ENCODE data around the gene SOX1.
A peak's percentile ranks its signal among the peaks of the same experiment; 100 is the strongest.

SOX1 gene

GRCh38 chr13:112067116-112067741 lies at the start of gene SOX1:
Gene SOX1 (plus strand): TSS chr13:112067149. CDS start chr13:112067659, 510 bp downstream.
- DNase-seq = no peak

- DNase-seq = no peak
These were observed 42.4 kb upstream of the SOX1 start for GRCh38 chr13:112024577-112024976.

DNA sequence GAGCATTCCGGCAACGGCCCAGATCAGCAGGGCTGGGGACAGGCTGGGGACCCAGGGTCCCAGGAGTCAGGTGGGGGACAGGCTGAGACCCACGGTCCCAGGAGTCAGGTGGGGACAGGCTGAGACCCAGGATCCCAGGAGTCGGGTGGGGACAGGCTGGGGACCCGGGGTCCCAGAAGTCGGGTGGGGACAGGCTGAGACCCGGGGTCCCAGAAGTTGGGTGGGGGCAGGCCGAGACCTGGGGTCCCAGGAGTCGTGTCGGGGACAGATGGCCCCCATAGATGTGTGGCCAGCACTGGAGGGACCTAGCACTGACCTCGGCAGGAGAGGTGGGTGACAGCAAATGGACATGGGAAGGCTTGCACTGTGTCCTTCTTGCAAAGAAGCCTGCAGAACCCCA lies 39.7 kb upstream of the SOX1 start:
- DNase-seq = no peak

DNA sequence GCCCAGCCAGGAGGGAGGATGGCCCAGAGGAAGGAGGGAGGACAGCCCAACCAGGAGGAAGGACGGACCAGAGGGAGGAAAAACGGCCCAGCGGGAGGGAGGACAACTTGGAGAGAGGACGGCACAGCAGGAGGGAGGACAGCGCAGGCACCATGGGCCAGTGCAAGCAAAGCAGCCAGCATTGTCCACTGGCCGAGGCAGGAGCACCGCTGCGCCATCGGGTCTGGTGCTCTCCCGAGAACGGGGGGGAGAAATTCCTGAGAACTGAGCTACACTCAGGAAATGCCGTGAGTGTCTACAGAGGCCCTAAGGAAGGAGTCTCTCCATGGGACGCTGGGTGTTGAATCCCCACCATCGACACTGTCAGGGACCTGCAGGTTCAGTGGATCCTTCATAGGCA lies 38.5 kb upstream of the SOX1 start:
- DNase-seq = no peak

DNA sequence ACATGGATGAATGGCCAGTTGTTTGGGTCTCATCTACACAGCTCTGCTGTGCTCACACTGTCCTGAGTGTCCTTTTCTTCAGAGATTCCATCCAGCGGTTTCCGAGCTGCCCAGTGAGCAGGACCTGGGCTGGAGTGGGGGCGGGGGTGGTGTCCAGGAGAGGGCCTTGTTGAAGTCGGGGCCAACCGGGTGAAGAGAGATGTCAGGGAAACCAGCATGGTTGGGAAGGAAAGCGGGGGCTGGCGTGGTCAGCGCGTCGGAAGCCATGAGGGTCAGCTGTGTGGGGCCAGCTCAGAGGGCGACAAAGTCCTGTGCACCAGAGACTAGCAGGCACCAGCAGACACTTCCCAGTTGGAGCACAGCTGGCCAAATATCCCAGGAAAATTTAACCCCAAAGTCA lies 37.8 kb upstream of the SOX1 start:
- DNase-seq = no peak

DNA sequence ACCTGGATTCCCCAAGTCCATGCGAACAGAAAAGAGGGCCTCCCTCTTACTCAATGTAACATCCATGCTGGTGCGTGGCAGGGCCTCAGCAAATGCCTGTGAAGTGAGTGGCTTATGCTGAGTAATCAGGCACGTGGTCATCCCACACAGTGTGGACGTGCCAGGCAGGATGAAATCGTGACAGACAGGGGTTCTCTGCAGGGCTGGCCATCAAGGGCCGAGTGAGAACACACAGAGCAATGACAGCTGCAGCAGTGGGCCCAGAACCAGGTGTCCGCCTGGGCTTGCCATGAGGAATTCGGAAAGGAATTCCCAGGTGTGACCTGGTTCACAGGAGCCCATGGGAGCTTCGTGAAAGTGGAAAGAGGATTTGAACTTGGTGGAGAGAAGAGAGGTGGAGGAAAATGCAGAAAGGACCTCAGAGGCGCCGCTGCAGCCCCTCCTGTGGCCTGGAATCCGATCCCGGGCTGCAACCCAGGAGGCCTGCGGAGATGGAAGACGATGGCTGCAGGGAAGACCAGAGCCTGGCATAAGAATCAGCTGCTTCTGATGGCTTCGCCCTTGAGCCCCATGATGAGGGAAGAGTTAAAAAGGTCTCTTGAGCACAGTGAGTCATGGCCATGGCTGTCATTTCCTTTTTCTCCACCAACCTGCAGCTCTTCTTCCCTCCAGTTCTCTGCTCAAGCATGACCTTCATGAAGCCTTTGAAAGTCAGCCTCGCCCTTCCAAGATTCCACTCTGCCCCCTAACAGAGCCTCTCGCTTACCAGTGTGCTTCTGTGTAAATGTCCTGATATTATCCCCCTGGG lies 34.6 kb upstream of the SOX1 start:
- peak; percentile 60 for DNase-seq

DNA sequence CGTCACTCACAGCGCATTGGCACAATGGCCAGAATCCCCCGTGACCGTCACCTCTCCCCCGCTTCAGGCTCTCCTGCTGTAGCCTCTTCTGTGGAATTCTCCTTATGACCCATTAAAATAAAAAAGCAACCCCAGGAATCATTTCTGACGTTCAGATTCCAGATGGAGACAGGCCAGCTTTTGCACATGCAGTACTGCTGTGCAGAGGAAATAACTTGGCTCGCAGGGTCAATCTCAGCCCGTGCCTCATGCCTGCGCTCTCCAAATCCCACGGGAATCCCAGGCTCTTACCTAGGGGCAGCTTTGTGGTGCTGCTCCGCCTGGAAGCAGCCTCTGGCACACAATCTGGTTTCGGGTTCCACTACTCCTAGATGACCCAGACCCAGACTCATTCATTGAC lies 32.7 kb upstream of the SOX1 start:
- peak; percentile 30 for DNase-seq

DNA sequence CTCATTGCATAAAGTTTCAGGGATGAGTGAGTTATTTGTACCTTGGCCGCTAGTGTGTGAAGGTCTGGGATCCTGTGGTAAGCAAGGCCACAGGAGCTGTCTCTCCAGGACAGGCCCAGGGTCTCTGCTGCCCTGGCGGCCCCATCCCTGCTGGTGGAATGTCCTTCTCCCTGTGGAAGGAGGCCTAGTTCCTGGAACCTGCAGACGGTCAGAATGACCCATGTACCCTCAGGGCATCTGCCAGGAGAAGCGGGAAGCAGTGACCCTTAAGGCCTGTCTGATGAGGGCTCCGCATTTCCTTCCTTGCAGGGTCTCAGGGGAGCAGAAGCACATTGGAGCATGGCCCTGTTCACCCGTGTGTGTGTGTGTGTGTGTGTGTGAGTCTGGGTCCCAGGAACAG lies 32.1 kb upstream of the SOX1 start:
- no peak for DNase-seq

GRCh38 chr13:112042496-112042895 lies 24.5 kb upstream of the SOX1 start:
- DNase-seq = no peak

DNA sequence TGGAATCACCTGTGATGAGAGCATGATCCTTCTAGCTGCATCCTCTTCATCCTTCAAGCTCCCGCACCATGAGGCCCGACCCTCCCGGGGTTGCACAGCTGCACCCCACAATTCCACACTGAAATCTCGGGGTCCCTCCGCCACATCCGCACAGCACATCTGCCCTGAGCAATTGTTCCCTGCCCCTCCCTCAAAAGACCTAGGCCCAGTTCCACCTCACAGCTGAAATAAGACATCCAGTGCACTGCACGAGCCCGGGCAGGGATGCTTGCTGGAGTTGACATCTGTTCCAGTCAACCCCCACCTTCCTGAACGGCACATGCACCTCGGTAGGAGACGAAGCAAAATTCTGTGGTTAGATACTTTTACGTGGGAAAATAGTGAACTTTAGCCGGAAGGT lies 14.7 kb upstream of the SOX1 start:
- no peak for DNase-seq

- DNase-seq = no peak
These were observed 13.7 kb upstream of the SOX1 start for GRCh38 chr13:112053167-112053743.

DNA sequence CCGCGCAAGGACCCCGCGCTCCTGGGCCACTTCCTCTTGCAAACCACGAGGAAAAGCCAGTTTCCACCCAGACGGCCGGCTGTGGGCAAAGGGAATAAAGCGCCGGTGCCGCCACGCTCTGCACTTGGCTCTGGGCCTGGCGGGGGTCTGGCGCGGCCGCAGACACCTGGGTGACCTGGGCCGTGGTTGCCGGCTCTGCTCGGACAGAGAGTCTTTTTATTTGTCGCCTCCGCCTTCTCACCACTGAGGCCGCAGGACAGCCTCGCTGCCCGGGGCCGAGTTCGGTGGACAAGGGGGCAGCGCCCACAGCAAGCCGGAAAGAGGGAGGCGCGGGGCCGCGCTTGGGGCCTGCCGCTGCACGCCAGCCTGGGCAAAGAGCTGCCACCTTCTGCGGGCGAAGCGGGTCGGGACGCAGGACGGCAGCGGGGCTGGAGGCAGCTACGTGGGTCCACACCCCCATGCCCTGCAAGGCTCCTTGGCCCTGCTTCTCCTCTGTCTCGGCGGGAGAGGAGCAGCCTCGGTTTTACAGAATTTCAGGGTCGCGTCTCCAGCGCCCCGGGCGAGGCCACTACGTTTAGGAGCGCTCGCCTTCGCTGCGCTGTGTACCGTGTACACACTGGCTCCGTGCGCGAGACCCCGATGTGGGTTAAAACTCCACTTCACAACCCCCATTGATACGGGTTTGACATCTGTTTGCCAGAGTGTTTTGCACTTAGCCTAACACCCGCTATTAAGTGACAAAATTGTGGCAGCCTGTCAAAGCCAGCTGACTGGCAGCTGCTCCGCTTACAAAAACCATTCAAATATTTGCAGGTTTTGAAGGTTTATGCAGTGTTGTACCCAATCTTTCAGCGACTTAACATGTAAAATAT lies 13.0 kb upstream of the SOX1 start:
- no peak for DNase-seq

DNA sequence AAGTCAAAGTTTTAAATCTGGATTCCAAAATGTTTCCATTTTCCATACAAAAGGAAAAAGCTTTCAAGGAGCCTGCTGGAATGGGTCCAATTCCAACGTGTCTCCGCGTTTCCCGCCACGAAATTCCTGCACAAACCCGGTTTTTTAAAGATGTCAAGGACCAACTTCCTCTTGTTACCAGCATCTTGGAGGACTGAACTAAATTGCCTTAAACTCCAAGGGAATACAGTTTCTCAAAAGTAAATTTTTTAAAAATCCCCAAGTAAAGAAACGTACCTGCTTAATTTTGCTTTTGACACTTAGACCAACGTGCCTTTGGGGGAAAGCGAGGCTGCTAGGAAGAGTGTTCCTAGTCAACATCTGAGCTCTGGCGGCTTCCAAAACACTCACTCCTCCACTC lies 12.3 kb upstream of the SOX1 start:
- DNase-seq = no peak

GRCh38 chr13:112055036-112055914 lies 11.7 kb upstream of the SOX1 start:
- peak; percentile 37 for DNase-seq

- DNase-seq = no peak
These were observed 11.1 kb upstream of the SOX1 start for GRCh38 chr13:112055915-112056269.

GRCh38 chr13:112056284-112056727 lies 10.6 kb upstream of the SOX1 start:
- DNase-seq = peak; percentile 56

- DNase-seq = peak; percentile 11
These were observed 10.1 kb upstream of the SOX1 start for GRCh38 chr13:112056739-112057438.

DNA sequence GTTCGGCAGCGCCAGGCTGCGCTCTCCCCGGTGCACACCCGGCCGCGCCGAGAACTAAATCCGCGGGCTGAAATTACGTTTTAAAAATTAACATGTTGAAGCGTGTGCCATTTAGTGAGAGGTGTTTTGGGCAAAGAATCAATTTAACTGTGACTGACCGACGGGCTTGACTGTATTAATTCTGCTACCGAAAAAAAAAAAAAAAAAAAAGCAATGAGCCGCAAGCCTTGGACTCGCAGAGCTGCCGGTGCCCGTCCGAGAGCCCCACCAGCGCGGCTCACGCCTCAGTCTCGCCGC lies 9.6 kb upstream of the SOX1 start:
- DNase-seq = no peak

DNA sequence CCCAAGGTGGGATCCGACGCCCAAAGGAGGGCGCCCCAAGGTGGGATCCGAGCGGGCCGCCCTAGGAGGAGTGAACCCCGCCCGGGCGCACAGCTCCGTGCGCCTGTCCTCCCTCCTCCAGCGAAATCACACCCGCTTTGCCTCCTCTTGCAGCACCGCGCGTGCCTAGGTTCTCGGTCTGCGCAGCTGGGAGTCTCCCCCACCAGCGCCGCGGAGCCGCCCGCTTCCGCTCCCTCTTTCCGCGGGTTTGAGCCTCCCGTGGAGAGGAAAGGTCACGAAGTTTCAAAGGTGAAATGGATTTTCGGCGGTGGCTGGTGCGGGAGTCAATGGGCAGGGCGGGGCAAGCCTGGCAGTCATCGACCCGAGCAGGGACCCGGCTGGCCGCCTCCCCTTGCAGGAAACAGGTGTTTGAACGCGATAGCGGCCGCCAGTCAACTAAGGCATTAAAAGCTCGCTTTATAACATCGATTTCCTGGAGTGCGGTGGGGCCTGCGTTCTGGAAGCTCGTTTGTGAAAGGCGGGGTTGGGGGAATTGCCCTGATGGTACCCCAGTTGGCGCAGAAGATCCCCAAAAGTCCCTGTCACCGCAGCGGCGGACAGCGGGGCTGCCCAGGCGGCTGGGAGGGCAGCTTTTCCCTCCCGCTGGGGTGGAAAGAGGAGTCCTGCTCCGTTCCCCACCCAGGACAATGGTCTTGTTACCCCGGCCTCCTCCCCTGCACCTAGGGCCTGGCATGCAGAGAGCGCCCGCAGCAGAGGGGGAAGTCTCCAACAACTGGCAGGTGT lies 9.0 kb upstream of the SOX1 start:
- DNase-seq = peak; percentile 27

DNA sequence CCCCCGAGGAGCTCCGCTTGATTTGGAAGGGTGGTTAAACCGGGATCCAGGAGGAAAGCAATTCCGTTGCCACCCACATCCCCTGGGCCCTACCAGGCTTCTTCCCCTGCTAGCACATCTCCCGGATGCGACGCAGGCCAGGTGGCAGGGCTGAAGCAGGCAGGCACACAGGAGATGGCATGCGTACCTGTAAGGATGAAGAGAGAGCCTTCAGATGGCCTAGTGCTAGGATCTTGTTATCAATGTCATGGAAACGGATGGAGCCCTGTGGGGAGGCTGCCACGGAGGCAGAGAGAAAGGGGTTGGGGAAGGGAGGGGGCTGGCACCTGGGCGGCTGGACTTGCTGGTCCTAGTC lies 8.5 kb upstream of the SOX1 start:
- DNase-seq = peak; percentile 56

DNA sequence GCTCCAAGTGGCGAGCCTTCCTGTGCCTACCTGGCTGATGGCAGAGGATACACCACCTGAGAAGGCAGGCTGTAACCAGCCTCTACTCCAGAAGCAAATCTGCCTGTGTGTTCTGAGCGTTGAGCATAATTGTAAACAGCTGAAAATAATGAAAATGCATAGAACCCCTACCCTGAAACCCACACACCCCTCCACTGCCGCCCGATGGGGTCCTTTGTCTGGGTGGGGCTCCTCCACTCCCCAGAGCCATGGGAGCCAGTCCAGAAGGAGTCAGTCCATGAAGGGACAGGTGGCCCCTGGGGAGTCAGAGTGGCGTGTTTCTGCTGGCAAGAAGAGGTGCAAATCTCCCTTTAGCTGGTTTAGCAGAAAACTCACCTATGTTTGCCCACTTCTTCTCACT lies 8.0 kb upstream of the SOX1 start:
- no peak for DNase-seq
